Activated CD4-positive, alpha-beta T cell treated with anti-CD3 and anti-CD28 coated beads, Interleukin-2, amount 50 U/mL, for 48 hours (primary cell): ENCODE results near the gene HIGD1B.
"Not testable (repeated sequence)": the region's sequence is repeated elsewhere in the genome, so short reads cannot be mapped to it uniquely, and the experiment has no call there.

Source experiments
- DNase-seq, 2 experiments: peaks; one replicate each; pipeline ENCODE4 v3.0.0-alpha.2; 2020

The HIGD1B gene

DNA sequence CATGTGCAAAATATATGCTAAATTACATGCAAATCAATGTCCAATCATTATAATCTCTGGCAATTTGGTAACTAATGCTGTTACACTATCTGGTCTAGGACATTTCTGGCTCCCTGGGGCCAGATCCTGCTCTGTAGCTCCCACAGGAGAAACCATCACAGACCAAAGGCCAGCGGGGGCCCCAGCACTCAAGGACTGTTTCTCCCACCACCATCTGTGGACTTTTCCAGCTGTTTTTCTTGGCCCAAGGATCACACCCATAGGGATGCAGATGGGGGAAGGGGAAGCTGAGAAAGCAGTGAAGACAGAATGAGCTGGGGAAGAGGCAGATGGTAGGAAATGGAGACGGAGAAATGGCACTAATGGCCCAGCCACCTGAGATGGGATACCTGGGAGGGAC is at the start of gene HIGD1B:
Gene HIGD1B (plus strand): TSS at position 298 of the 400 bp plus-strand sequence. CDS start 270 bp downstream, outside the sequence.
- no peak for DNase-seq

DNA sequence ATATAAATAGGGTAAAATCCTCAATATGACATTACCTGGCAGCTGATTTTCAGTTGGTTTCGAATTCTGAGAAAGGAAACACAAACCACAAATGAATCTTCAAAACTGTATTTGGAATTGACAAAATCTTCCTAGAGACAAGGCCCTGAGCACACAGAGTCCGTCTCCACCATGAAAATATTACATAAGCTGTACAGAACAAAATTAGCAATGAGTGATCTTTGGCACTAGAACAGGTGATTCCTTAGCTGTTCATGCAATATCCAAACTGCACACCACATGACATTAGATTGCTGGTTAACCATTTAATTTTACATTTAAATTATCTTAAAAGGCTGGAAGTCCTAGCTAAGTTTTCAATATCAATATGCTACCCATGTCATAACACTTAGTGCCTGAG is 49.3 kb upstream of the HIGD1B start:
- no peak for DNase-seq

DNA sequence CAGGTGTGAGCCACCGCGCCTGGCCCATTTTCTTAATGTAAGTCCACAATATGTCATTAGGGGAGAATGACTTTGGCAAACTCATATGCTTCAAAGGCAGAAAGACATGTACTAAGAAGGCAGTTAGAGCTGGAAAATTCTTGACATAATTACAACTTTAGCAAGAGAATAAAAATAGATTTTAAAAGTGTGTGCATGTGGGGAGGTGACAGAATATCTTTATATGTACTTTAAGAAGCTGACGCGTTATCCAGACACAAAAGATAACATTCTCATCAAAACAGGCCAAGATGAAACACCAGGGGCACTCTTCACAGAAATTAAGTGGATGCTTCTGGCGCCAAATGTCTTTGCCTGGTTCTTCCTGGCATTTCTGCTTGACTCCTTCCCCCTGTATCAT is 45.8 kb upstream of the HIGD1B start:
- no peak for DNase-seq

DNA sequence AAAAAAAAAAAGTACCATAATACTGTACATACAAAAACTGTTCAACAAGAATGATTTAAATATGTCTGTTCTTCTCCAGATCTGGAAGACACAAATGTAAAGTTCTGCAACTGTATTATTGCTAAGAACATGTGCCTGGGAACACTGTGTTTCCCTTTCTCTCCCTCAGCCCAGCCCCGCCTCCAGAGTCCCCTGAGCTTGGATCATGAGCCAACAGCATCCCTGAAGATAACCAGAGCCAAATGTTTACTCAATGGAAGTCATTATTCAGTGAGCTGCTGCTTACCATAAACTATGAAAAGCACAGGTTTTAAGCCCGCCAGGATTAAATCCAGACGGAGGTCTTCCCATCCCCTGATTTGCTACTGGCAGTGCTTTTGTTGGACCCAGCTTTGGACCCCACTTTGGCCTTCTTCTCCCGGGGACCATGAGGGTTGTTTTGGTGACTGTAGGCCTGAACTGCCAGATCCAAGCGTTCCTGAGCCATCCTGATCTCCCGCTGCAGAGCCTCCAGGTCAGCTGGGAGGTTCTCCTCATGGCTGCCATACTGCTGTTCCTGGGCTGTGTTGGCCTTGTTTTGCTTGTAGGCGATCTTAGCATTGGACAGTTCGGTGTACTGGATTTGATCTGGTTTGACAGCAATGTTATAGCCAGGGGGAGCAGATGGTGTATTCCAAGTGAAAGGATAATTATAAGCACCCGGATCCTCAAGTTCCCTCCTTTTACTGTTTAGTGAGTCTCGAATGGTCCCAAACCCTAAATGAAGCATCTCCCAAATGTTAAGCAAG is 43.2 kb upstream of the HIGD1B start:
- DNase-seq, result no peak

DNA sequence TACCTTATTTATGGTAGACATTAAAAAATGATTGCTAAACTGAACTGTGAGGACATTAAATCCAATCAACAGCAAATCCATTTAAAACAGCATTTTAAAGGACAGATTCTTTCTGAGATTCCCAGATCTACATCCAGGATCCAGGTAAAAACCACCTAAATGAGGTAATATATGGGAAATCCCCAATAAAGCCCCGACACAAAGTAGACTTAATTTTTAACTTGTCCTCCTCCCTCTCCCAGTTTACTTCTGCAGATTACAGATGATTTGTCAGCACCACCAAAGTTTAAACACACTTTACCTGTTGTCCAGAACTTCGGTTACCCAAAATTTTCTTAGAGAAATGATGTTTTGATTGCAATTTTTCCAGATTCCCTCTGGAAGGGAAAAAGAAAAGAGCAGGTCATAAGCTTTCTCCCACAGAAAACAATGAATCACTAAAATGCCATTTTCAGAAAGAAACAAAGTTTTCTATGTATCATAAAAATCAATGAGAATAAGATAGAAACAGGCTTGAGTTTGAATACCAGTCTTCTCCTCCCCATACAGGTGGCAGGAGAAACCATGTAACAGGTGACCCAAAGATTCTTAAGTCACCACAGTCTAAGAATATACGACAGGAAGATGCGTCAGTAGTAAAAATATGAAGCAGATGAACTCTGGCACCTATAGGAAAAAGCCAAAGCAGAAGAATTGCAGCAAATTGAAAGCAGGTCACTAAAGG is 40.4 kb upstream of the HIGD1B start:
- no peak for DNase-seq

DNA sequence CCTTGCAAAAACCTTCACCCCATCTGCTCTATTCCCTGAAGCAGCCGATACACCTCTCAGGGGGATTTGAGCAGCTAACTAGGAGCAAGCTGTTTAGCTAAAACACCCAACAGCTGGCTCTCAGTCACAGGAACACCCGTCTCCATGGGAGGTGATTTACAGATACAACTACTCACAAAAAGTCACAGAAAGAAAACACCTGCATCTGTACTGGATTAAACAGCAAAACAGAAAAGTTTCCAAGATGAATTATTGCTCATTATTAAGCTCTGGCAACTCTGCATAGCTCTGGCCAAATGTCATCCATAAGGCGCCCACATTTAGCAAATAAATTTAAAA is 39.9 kb upstream of the HIGD1B start:
- DNase-seq, result no peak

DNA sequence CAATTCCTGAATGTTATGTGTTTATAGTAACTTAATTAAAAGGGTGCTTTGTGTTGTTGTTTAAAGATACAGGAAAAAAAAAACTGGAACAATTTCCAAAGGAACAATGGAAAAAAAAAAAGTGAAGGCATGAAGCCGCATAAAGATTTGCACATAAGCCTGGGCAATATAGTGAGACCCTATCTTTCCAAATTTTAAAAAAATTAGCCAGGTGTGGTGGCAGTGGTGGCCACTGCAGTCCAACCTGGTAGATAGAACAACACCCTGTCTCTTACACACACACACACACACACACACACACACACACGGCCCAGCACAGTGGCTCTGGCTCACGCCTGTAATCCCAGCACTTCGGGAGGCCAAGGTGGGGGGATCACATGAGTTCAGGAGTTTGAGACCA is 39.5 kb upstream of the HIGD1B start:
- DNase-seq, result no peak

- DNase-seq, result not testable (repeated sequence)
Observed at GRCh38 chr17:44808656-44809388, 38.9 kb upstream of the HIGD1B start.

DNA sequence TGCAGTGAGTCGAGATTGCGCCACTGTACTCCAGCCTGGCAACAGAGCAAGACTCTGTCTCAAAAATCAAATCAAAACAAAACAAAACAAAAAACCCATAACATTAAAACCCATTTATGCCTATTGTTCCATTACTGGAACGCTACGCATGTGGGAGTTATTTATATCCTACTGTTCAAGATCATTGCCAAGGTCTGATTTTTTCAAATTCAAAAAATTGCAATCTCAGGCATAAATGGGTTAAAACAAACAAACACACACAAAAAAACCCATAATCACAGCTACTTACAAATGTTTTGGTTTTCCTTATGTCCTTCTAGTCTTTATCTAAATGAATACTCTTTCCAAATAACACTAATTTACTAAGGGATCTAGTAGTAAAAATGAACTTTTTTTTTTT is 35.4 kb upstream of the HIGD1B start:
- no peak for DNase-seq

DNA sequence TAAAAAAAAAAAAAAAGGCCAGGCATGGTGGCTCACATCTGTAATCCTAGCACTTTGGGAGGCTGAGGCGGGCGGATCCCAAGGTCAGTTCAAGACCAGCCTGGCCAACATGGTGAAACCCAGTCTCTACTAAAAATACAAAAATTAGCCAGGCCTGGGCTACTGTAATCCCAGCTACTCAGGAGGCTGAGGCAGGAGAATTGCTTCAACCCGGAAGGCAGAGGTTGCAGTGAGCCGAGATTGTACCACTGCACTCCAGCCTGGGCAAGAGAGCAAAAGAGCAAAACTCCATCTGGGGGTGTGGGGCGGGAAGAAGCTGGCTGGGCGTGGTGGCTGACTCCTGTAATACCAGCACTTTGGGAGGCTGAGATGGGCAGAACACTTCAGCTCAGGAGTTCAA is 29.2 kb upstream of the HIGD1B start:
- DNase-seq, result not testable (repeated sequence)

DNA sequence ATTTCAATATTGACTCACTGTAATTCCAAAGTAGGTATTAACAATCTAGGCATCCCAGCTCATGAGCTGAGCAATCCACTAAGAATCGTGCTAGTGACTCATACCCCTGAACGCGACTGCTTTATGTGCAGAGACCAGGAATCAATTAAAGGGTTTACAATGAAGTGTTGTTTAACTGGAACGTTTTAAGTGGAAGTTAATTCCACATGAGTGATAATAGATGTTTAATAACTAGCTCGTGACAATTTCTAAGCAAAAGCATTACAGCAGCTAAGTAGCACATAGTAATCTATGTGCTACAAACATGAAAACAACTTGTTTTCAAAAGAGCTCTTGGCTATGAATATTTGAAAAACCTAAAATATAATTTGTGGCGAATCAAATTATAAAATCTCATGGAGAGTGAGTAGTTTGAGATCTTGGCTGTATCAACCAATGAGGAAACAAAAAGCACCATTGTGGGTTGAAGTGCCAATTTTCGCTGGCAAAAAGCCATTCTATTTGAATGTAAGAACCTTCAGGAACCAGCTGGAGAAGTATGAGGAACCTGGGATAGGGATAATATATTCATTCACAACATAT is 27.0 kb upstream of the HIGD1B start:
- DNase-seq, result no peak

- not testable (repeated sequence) for DNase-seq
Observed at GRCh38 chr17:44825236-44825635, 22.4 kb upstream of the HIGD1B start.

DNA sequence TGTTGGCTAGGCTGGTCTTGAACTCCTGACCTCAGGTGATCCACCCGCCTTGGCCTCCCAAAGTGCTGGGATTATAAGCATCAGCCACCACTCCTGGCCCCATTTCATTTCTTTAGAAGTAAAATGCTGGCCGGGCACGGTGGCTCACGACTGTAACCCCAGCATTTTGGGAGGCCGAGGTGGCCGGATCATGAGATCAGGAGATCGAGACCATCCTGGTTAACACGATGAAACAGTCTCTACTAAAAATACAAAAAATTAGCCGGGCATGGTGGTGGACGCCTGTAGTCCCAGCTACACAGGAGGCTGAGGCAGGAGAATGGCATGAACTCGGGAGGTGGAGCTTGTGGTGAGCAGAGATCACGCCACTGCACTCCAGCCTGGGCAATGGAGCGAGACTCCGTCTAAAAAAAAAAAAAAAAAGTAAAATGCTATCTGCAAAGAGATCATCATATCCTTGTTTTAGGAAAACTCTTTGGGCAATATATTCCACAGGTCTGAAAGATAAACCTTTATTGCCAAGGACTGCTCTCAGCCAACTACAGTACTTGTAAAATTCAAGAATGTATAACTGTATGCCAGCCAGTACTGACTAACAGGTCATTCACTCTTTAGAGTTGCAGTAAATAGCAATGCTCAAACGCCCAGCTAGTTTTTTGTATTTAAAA is 21.4 kb upstream of the HIGD1B start:
- no peak for DNase-seq

DNA sequence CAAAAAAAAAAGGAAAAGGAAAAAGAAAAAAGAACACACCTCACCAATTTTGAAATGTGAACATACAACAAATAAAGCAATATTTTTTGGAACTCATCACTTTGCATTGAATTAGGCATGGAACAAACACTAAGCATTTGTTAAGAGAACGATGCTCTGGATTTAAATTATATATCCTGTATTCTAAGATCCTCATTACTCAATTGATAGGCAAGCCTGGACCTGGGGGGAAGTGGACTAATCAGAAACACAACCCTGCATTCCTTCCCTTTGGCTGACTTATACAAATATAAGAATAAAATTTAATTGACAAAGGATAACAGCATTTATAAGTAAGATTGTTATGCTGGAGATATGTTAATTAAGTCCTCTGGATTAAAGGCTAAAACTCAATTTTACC is 19.8 kb upstream of the HIGD1B start:
- no peak for DNase-seq

- peak; percentile 18 to 25 for DNase-seq
Observed at GRCh38 chr17:44828919-44829522, 18.7 kb upstream of the HIGD1B start.

DNA sequence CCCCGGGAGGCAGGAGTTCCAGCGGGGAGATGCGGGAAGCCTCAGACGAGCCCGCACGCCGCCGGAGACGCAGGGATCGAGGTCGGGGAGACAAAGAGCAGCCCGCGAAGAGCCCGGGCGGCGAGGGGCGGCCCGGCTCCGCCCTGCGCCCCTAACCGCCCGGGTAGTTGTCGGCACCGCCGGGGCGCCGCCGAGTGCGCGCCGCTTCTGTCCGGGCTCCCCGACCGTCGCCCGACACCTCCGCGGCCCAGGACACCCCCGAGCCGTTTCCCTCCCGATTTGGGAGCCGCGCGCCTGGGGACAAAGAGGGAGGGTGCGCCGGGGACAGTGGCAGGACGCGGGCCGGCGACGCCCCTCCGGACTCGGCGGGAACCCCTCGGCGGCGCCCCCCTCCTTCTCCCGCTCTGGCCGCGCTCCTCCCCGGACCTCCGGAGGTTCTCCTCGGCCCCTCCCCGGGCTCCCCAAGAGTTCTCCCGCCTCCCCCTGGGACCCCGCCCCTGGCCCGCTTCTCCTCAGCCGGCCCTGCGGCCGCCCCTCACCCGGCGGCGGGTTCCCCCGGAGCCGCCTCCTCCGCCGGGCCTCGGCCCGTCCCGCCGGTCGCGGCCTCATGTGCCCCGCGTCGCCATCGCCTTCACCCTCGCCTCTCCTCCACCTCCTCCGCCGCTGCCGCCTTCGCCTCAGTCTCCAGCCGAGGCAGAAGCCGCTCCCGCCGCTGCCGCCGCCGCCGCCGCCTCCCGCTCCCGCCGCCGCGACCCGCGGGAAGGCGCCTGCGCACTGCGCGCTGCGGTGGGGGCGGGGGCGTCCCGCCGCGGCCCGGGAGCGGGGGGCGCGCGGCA is 17.9 kb upstream of the HIGD1B start, which contains the start of gene GJC1:
Gene GJC1 (minus strand): TSS at position 765 of the 836 bp plus-strand sequence. CDS start 24,470 bp downstream, outside the sequence.
- peak; percentile 28 to 30 for DNase-seq

DNA sequence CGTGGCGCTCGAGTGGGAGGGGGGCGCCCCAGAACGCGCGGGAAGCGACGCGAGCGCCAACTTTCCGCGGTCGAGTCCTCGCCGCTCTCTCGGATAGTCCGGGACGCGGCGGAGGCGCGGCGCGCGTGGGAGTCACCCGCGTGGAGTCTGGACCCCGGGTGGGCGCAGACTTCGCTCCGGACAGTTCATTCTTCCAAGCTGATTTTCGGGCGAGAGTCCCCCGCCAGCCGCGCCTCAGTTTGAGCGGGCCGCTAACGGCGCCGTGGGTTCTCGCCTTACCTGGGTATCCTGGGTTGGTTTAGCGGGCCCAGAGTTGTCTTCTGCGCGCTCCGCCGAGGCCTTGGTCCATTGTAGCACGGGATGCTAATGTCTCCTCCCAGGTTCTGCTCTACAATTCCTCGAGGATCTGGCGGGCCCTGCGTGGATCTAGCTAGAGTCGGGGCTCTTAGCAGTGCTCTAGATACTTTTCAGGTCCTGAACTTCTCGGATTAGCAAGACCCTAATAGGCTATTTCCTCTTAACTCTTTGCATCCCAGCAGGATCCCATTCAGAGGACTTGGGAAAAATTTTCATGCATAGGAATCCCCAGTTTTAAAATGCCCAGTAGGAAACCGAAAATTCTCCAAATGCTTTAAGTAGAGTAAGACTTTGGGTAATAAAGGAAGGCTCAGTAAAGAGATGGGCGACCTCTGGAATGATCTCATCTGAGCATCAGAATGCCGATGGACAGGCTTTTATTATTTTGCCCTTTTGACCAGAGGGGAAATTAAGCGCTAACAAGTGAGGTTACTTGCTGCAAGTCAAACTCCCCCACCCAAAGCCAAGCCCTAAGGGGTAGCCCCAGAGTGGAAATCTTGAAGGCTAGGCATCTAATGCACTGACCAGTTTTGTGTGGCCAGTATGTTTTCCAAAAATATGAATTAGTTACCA is 17.1 kb upstream of the HIGD1B start:
- DNase-seq, result peak in 1 of 2 experiments; percentile 36

GRCh38 chr17:44831371-44831770 is 16.3 kb upstream of the HIGD1B start:
- no peak for DNase-seq

GRCh38 chr17:44832805-44833204 is 14.9 kb upstream of the HIGD1B start:
- no peak for DNase-seq

GRCh38 chr17:44837196-44837595 is 10.5 kb upstream of the HIGD1B start:
- no peak for DNase-seq
